Esophagus muscularis mucosa (tissue), 3 donors: Measurements from ENCODE around the gene MAP4K5.

Experiments used
- CTCF ChIP-seq, 3 experiments: fragments of 200-600 bp in 2 of 3; fragments of 450-650 bp in 1 of 3; sonication (generic) in 2 of 3; IDR thresholded peaks; one replicate each; pipeline ENCODE4 v1.5.1; 2017 to 2019; ENCODE audit warnings: antibody characterized with exemption in 3 of 3, mild to moderate bottlenecking in 2 of 3, moderate library complexity in 1 of 3
- POLR2A ChIP-seq: fragments of 450-650 bp; IDR thresholded peaks from one replicate; pipeline ENCODE4 v1.6.1; 2017; ENCODE audit warnings: antibody characterized with exemption, moderate library complexity, mild to moderate bottlenecking, low read depth

GRCh38 chr14:50476134-50476533, 56.2 kb downstream of the MAP4K5 start:
- TF ChIP-seq CTCF (IDR thresholded peaks at IDR 0.05) (no peak), POLR2A (no peak)
